Neural progenitor cell (in vitro differentiated cells): Measurements from ENCODE around the gene SH2D1B. TPM values are rescaled to one million over a fixed set of nuclear protein-coding genes. Genes with fewer than 3 reads are reported as not detected.

ENCODE experiments used
- DNase-seq: peaks from one replicate; pipeline ENCODE4 v3.0.0-alpha.2; 2016; ENCODE audit warnings: low spot score
- H2AFZ ChIP-seq: fragments of 200-600 bp; sonication (generic); replicated peaks from 2 replicates; pipeline ENCODE4 v1.6.1; 2016; ENCODE audit warnings: antibody characterized with exemption
- H3F3A ChIP-seq: fragments of 200-600 bp; sonication (generic); 2 replicates; pipeline ENCODE4 v1.6.1; 2016; ENCODE audit warnings: antibody characterized with exemption, low read depth
- H3K27ac ChIP-seq: fragments of 200-600 bp; sonication (generic); 2 replicates; pipeline ENCODE4 v1.5.1; 2016; ENCODE audit warnings: mild to moderate bottlenecking
- H3K27me3 ChIP-seq: fragments of 200-600 bp; sonication (generic); 2 replicates; pipeline ENCODE4 v1.6.1; 2016; ENCODE audit warnings: mild to moderate bottlenecking, moderate library complexity
- H3K36me3 ChIP-seq: fragments of 200-600 bp; sonication (generic); 2 replicates; pipeline ENCODE4 v1.5.1; 2016
- H3K4me1 ChIP-seq: fragments of 200-600 bp; sonication (generic); 2 replicates; pipeline ENCODE4 v1.6.1; 2016; ENCODE audit warnings: mixed run types
- H3K4me2 ChIP-seq: fragments of 200-600 bp; sonication (generic); 2 replicates; pipeline ENCODE4 v1.6.1; 2016
- H3K4me3 ChIP-seq: fragments of 200-600 bp; sonication (generic); 2 replicates; pipeline ENCODE4 v1.5.1; 2016
- H3K79me2 ChIP-seq: fragments of 200-600 bp; sonication (generic); 2 replicates; pipeline ENCODE4 v1.6.1; 2016; ENCODE audit warnings: low read depth
- H3K9ac ChIP-seq: fragments of 200-600 bp; sonication (generic); 2 replicates; pipeline ENCODE4 v1.6.1; 2016
- H3K9me3 ChIP-seq: fragments of 200-600 bp; sonication (generic); 2 replicates; pipeline ENCODE4 v1.5.1; 2016; ENCODE audit warnings: low read depth
- H4K20me1 ChIP-seq: fragments of 200-600 bp; sonication (generic); 2 replicates; pipeline ENCODE4 v1.6.1; 2016; ENCODE audit warnings: low read depth
- H3K27ac Mint-ChIP-seq: 3 replicates; pipeline ENCODE4 v1.8.0; 2021; ENCODE audit warnings: mixed read lengths
- H3K27me3 Mint-ChIP-seq: 2 replicates; pipeline ENCODE4 v1.8.0; 2022; ENCODE audit warnings: low read depth, mild to moderate bottlenecking, inconsistent platforms, moderate library complexity, mixed read lengths; ENCODE audit not compliant: insufficient read depth
- H3K36me3 Mint-ChIP-seq: 3 replicates; pipeline ENCODE4 v1.8.0; 2021; ENCODE audit warnings: mixed read lengths
- H3K4me1 Mint-ChIP-seq: 3 replicates; pipeline ENCODE4 v1.8.0; 2021; ENCODE audit warnings: mixed read lengths
- H3K4me3 Mint-ChIP-seq: 3 replicates; pipeline ENCODE4 v1.8.0; 2021; ENCODE audit warnings: mild to moderate bottlenecking, moderate library complexity, mixed read lengths
- H3K9me3 Mint-ChIP-seq: 3 replicates; pipeline ENCODE4 v1.8.0; 2020; ENCODE audit warnings: mixed read lengths
- CTCF ChIP-seq: fragments of 200-600 bp; sonication (generic); IDR thresholded peaks from 2 replicates; pipeline ENCODE4 v1.5.1; 2017; ENCODE audit warnings: antibody characterized with exemption, mild to moderate bottlenecking
- EZH2 ChIP-seq: fragments of 200-600 bp; sonication (generic); IDR thresholded peaks from 2 replicates; pipeline ENCODE4 v1.6.1; 2017; ENCODE audit warnings: antibody characterized with exemption, mild to moderate bottlenecking, moderate library complexity
- EZH2phosphoT487 ChIP-seq: fragments of 200-600 bp; sonication (generic); IDR thresholded peaks from 2 replicates; pipeline ENCODE4 v1.6.1; 2017; ENCODE audit warnings: antibody characterized with exemption
- total RNA-seq: library from RNA; depleted of rRNA; stranded (reverse); fragments of >200 nt; gene quantifications from 2 replicates; pipeline ENCODE4 v1.2.3, GENCODE V29; 2015; ENCODE audit warnings: low replicate concordance

SH2D1B gene
- total RNA-seq, 1 donor from 2014 or later: not detected

- H3K4me1 Mint-ChIP-seq: peaks cover 14% of the 10 kb centered on the region
- Histone ChIP-seq H3K4me3 (no peak overlapping the region), H2AFZ (no peak overlapping the region), H3F3A (no peaks in the 10 kb centered on the region), H4K20me1 (no peaks in the 10 kb centered on the region), H3K79me2 (no peaks in the 10 kb centered on the region), H3K4me2 (no peak overlapping the region), H3K27ac (no peak overlapping the region), H3K9me3 (no peaks in the 10 kb centered on the region), H3K36me3 (no peaks in the 10 kb centered on the region), H3K27me3 (no peaks in the 10 kb centered on the region), H3K4me1 (no peaks in the 10 kb centered on the region), H3K9ac (no peak overlapping the region)
- no peak overlapping the region for H3K4me3 Mint-ChIP-seq
- H3K27me3 Mint-ChIP-seq: no peaks in the 10 kb centered on the region
- TF ChIP-seq EZH2 (no peak), EZH2phosphoT487 (no peak), CTCF (no peak)
- H3K27ac Mint-ChIP-seq: peak overlapping the region; percentile 25
- peaks cover 23% of the 10 kb centered on the region for H3K36me3 Mint-ChIP-seq
- no peaks in the 10 kb centered on the region for H3K9me3 Mint-ChIP-seq
- no peak for DNase-seq
Observed at GRCh38 chr1:162375463-162375862, 36.5 kb downstream of the SH2D1B start.

GRCh38 chr1:162374406-162374805 is 37.5 kb downstream of the SH2D1B start:
- Mint-ChIP-seq H3K27ac (no peak overlapping the region), H3K4me3 (no peak overlapping the region), H3K9me3 (no peaks in the 10 kb centered on the region), H3K4me1 (peaks cover 14% of the 10 kb centered on the region), H3K27me3 (no peaks in the 10 kb centered on the region), H3K36me3 (peaks cover 21% of the 10 kb centered on the region)
- Histone ChIP-seq H3K4me1 (no peaks in the 10 kb centered on the region), H2AFZ (no peak overlapping the region), H3K9me3 (no peaks in the 10 kb centered on the region), H3K4me3 (no peak overlapping the region), H3K36me3 (no peaks in the 10 kb centered on the region), H3K27ac (no peak overlapping the region), H3K79me2 (no peaks in the 10 kb centered on the region), H3K4me2 (no peak overlapping the region), H3K27me3 (no peaks in the 10 kb centered on the region), H3K9ac (no peak overlapping the region), H4K20me1 (no peaks in the 10 kb centered on the region), H3F3A (no peaks in the 10 kb centered on the region)
- TF ChIP-seq EZH2phosphoT487 (no peak), CTCF (no peak), EZH2 (no peak)
- DNase-seq: no peak

DNA sequence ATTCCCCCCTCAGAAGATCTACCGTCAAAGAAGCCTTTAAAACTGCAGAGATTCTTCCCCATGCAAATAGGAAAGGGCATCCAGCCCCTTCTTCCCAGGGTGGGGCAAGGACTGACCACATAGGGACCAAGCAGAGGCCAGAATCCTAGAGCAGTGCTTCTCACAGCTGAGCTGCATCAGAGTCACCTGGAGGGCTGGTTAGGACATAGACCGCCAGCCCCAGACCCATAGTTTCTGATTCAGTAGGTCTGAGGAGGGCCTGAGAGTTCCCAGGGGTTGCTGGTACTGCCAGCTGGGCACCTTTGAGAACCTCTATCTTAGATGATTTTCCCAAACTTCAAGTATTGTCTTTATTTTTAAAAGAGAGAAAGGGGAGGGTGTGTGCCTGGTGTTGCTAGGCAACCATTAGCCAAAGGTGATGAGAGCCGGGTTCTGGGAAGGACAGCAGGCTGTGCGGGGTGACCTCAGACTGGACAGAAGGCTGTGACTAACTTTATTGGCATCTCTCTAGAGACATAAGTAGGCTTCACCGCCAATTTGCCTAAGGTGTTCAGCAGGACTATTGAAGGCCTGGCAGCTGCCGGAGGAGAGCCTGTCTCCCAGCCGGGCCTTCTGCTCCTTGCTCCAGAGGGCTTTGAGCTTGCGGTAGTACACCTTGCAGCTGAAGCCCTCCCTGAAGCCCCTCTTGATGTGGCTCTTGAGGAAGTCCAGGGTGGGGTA is 38.2 kb downstream of the SH2D1B start:
- Histone ChIP-seq H4K20me1 (no peaks in the 10 kb centered on the region), H3K9me3 (no peaks in the 10 kb centered on the region), H3K36me3 (no peaks in the 10 kb centered on the region), H3K4me3 (no peak overlapping the region), H3K79me2 (no peaks in the 10 kb centered on the region), H3K27me3 (no peaks in the 10 kb centered on the region), H3K4me1 (no peaks in the 10 kb centered on the region), H3K4me2 (no peak overlapping the region), H3K9ac (no peak overlapping the region), H3K27ac (no peak overlapping the region), H2AFZ (no peak overlapping the region), H3F3A (no peaks in the 10 kb centered on the region)
- H3K4me3 Mint-ChIP-seq: no peak overlapping the region
- no peaks in the 10 kb centered on the region for H3K9me3 Mint-ChIP-seq
- no peak for DNase-seq
- peaks cover 14% of the 10 kb centered on the region for H3K4me1 Mint-ChIP-seq
- TF ChIP-seq EZH2 (no peak), CTCF (no peak), EZH2phosphoT487 (no peak)
- peaks cover 21% of the 10 kb centered on the region for H3K36me3 Mint-ChIP-seq
- peak overlapping the region; percentile 54 for H3K27ac Mint-ChIP-seq
- H3K27me3 Mint-ChIP-seq: no peaks in the 10 kb centered on the region
